ENCODE results near the gene REST.

The REST gene

GRCh38 chr4:56978750-56979303 is 71.1 kb downstream of the REST start, which contains the start of gene POLR2B:
POLR2B (plus strand) TSS chr4:56978896; CDS start chr4:56978986, 90 bp downstream.
- no peak for TF ChIP-seq CTCF (conservative IDR thresholded peaks at IDR 0.05; ENCODE audit: low read depth, low read length)
- DNase-seq (ENCODE audit: low read depth): peak; percentile 78

GRCh38 chr4:56979421-56980072 is 71.8 kb downstream of the REST start:
- no peak for DNase-seq (ENCODE audit: low read depth)
- H3K4me3 ChIP-seq (ENCODE audit: low read length): peak overlapping the region; percentile 81
- no peak for TF ChIP-seq CTCF (conservative IDR thresholded peaks at IDR 0.05; ENCODE audit: low read depth, low read length)

More at GRCh38 chr4:56978750-56979303, 71.1 kb downstream of the REST start, which contains the start of gene POLR2B:
- H3K4me3 ChIP-seq (ENCODE audit: low read length): peak within 1 kb of the TSS; percentile 81

- no peak for DNase-seq (ENCODE audit: low read depth)
- H3K4me3 ChIP-seq (ENCODE audit: low read length): no peak overlapping the region
- no peak for TF ChIP-seq CTCF (conservative IDR thresholded peaks at IDR 0.05; ENCODE audit: low read depth, low read length)
Observed at GRCh38 chr4:56981795-56982201, 74.1 kb downstream of the REST start.

GRCh38 chr4:56986192-56986591 is 78.5 kb downstream of the REST start:
- H3K4me3 ChIP-seq (ENCODE audit: low read length): no peak overlapping the region
- no peak for TF ChIP-seq CTCF (conservative IDR thresholded peaks at IDR 0.05; ENCODE audit: low read depth, low read length)
- no peak for DNase-seq (ENCODE audit: low read depth)

GRCh38 chr4:56986952-56987351 is 79.3 kb downstream of the REST start:
- no peak overlapping the region for H3K4me3 ChIP-seq (ENCODE audit: low read length)
- no peak for TF ChIP-seq CTCF (conservative IDR thresholded peaks at IDR 0.05; ENCODE audit: low read depth, low read length)
- DNase-seq (ENCODE audit: low read depth): no peak

GRCh38 chr4:56990109-56990905 is 82.6 kb downstream of the REST start:
- no peak for DNase-seq (ENCODE audit: low read depth)
- H3K4me3 ChIP-seq (ENCODE audit: low read length): no peak overlapping the region

More at GRCh38 chr4:56990109-56990905, 82.6 kb downstream of the REST start:
- no peak for TF ChIP-seq CTCF (conservative IDR thresholded peaks at IDR 0.05; ENCODE audit: low read depth, low read length)
